Nucleus accumbens (tissue), 56 donors: Measurements from ENCODE around the gene SNX27.

Experiments used
- DNase-seq, 56 donors: peaks; one replicate each; lab custom pipeline; 2025; lab: John Stamatoyannopoulos, UW

Gene SNX27

GRCh38 chr1:151701515-151701914 lies 89.7 kb downstream of the SNX27 start:
- no peak for DNase-seq

DNA sequence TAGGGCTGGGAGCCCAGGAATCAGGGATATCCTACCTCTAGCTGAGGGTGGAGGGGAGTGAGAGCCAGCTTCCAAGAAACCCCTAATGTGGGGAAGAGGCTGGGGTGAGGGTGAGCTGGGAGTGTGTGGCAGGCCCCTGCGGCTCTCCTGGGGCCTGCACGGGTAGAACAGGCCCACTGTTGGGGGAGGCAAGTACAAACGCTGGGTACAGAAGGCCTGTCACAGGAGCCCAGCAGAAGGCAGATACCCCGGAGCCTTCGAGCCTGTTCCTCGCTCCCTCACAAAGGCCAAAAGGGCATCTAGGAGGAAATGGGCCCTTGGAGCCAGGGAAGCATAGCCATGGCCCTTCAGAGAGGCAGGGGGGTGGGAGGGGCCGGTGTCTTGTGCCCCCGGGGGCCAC lies 91.1 kb downstream of the SNX27 start:
- DNase-seq: no peak

- DNase-seq: no peak
Measured at GRCh38 chr1:151703813-151704212, 92.0 kb downstream of the SNX27 start.

- DNase-seq: no peak
Measured at GRCh38 chr1:151704246-151704645, 92.4 kb downstream of the SNX27 start.

DNA sequence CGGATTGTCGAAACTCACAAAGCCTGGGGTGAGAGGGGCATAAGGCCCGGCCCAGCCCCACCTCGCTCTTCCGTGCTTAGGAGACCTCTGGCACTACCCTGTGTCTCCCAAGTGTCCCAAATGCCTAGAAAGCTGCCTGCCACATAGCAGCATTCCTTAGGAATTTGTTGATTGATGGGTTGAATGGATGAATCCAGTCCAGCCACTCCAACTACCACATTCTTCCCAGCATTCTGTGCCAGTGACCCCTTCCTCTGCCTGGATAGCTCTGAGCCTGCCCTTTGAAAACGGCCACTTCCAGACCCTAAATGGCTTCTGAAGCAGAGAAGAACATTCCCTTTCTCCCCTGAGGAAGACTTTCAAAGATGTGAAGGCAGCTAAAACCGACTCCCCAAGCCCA lies 93.3 kb downstream of the SNX27 start:
- no peak for DNase-seq

GRCh38 chr1:151705753-151706463 lies 94.1 kb downstream of the SNX27 start:
- DNase-seq: peak in 1 of 56 donors; percentile 26

- no peak for DNase-seq
Measured at GRCh38 chr1:151706464-151707415, 94.9 kb downstream of the SNX27 start.

- DNase-seq: no peak
Measured at GRCh38 chr1:151707541-151708065, 95.8 kb downstream of the SNX27 start.

- DNase-seq: no peak
Measured at GRCh38 chr1:151708891-151709290, 97.0 kb downstream of the SNX27 start.

DNA sequence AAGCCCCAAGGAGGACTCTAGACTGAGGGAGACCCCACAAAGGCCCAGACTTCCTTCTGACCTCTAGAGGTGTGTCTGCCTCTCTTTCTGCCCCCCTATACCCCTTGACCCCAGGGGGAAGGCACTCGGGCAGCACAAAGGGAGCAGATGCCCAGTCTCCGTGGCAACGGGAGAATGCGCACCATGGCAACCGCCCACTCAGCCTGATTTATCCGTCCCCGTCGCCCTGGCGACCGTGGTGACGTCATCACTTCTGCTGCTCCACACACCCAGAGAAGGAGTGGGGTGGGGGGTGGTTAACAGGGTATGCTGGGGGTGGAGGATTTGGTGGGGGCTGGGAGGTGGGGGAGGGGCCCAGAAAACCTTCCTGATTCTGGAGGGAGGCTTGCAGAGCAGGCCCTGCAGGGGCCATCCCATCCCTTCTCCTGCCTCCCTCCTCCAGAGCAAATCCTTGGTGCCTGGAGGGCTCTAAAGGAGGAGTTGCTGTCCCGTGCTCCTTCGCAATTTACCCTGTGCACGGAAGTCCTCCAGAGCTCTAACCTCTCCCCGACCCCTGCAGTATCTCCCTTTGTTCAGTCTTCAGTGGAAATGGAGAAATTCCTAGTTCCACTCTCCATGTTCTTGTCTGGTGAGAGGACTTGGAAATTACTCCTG lies 98.5 kb downstream of the SNX27 start:
- DNase-seq: peak in 53 of 56 donors; percentile 7 to 95 (median 77)

- peak in 33 of 56 donors; percentile 14 to 78 (median 44) for DNase-seq
Measured at GRCh38 chr1:151711044-151711800, 99.4 kb downstream of the SNX27 start.

GRCh38 chr1:151711951-151712350 lies 100.1 kb downstream of the SNX27 start:
- no peak for DNase-seq

DNA sequence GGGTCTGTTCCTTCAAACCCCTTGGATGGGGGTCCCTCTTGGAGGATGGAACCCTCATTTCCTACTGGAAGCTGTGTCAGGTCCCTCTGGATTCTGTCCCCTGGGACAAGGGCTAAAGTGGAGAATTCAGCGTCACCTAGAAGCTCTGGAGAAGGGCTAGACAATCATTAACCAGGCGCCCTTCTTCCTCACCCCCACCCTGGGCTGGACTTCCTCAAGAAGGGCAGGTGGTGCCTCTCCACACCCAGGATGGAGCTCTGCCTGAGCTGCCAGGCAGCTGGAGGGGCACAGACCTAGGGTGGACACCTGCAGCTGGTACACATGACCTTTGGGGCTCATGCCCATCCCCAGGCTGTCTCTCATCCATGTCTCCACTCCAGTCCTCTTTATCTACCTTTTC lies 101.2 kb downstream of the SNX27 start:
- DNase-seq: no peak

GRCh38 chr1:151713874-151714273 lies 102.0 kb downstream of the SNX27 start:
- no peak for DNase-seq

DNA sequence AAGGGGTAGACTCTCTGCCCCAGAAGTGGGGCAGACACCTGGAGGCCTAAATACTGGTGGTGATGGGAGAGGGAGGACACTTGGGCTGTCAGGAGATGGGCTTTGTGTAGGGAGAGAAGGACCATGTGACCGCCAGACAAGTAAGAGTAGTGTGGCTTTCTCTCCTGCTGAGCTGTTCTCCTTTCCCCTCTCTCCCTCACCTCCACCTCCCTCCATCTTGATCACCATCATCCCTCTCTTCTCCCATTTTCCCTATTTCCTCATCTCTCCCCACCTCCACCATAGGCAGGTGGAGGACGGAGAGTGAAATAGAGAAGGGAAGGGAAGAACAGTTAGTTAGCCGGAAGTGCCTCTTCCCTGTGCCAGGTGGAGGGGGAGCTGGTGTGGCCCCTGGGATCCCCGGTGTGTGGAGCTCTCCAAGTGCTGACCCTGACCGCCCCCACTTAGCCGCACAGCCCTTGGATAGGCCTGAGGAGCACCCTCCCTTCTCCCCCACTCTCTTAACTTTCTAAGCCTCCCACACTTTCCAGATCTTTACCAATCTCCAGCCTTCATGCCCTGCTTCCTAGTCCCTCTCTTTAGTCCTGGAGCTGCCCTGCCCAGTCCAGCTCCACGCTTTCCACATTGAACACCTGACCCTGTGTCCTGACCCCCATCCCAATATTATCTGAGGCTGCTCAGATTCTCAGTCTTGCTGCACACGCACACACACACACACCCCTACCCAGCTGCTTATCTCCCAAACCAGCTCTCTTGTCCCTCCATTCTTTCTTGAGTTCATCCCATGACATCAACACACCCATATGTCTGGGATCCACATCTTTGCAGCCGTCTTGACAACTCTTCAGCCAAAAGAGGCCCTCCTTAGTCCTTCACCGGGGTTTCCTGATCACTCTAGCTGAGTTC lies 103.2 kb downstream of the SNX27 start:
- DNase-seq: no peak

DNA sequence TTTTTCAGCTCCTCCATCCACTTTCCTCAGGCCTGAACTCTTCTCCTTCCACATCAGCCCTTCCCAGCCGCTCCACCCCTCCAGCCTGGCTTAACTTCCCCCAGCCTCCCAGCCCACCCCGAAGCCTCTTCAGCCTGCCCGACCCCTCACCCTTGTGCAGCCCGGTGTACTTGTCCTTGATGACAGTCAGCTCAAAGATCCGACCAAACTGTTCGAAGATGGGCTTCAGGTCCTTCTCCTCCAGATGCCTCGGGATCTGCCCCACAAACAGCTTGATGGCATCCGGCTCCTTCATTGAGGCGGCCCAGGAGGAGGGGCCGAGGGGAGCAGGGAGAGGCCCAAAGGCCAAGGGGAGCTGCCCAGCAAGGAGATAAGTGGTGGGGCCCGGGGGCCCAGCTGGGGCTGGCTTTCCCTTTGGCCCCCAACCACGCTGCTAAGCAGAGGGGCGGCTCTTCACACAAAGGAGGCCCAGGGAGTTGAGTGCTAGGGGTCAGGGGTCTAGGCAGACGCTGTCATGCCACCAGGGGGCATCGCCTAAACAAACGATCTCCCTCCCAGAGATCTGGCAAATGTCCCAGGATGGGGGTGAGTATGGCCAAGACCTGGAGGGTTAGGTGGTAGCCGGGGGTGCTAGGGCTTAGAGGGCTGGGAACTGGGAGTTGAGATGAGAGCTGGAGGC lies 104.0 kb downstream of the SNX27 start:
- peak in 2 of 56 donors; percentile 16 to 39 for DNase-seq

DNA sequence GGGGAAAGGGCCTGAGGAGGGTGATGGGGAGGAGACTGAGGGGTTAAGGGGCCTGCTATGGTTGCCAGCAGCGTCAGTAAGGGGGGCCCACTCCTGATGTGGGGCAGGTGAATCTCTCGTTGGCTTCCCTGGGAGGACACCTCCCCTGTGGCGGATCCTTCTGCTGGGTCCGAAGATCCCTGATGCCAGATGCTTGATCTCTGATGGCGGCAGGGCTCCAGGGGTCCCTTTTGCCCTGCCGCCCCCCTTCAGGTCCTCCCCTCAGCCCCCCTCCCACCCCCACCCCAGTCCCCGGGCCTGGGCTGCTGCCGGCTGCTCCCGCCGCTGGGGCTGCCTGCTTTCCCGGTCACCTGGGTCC lies 104.5 kb downstream of the SNX27 start:
- no peak for DNase-seq
